Tibial nerve (tissue), 3 donors: Measurements from ENCODE around the gene MRPL54.

Experiments used
- POLR2A ChIP-seq, 2 donors: fragments of 450-650 bp; IDR thresholded peaks; one replicate each; pipeline ENCODE4 v1.6.1; 2017; ENCODE audit warnings: antibody characterized with exemption in 2 of 2, mild to moderate bottlenecking in 2 of 2, moderate library complexity in 2 of 2
- TF ChIP-seq, protein P1 (sequence below), 5 experiments: fragments of 200-600 bp in 3 of 5; fragments of 450-650 bp in 2 of 5; sonication (generic) in 3 of 5; IDR thresholded peaks; one replicate each; pipeline ENCODE4 v1.5.1; 2016 to 2019; ENCODE audit warnings: antibody characterized with exemption in 5 of 5, mild to moderate bottlenecking in 3 of 5, moderate library complexity in 2 of 5

DNA sequence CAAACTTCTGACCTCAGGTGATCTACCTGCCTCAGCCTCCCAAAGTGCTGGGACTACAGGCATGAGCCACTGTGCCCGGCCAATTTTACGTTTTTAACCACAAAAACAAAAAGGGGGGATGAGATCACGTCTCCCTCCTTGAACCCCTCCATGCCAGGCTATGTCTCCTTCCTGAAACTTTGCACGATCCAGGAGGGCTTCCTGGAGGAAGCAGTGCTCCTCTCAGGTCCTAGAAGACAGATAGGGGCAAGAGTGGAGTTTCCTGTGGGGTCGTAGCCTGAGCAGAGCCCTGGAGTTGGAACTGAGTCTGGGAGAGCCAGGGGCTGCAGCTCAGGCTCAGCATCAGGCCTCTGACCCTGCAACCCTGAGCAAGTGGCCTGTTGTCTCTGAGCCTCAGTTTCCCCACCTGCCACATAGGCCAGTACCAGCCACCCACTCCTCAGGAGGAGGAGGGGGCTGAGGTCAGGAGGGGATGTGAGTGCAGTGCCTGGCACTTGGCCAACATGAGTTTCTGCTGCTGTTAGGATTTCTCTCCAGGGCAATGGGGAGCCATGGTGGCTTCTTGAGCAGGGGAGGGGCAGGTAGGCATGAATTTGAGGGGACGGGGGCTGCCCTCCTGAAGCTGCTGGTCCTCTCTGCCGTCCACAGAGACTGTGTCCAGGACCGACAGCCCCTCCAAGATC, 17.0 kb upstream of the MRPL54 start:
- no peak for TF ChIP-seq POLR2A (IDR thresholded peaks at IDR 0.05)
- TF ChIP-seq, protein P1, sequence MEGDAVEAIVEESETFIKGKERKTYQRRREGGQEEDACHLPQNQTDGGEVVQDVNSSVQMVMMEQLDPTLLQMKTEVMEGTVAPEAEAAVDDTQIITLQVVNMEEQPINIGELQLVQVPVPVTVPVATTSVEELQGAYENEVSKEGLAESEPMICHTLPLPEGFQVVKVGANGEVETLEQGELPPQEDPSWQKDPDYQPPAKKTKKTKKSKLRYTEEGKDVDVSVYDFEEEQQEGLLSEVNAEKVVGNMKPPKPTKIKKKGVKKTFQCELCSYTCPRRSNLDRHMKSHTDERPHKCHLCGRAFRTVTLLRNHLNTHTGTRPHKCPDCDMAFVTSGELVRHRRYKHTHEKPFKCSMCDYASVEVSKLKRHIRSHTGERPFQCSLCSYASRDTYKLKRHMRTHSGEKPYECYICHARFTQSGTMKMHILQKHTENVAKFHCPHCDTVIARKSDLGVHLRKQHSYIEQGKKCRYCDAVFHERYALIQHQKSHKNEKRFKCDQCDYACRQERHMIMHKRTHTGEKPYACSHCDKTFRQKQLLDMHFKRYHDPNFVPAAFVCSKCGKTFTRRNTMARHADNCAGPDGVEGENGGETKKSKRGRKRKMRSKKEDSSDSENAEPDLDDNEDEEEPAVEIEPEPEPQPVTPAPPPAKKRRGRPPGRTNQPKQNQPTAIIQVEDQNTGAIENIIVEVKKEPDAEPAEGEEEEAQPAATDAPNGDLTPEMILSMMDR (IDR thresholded peaks at IDR 0.05) = no peak
